Sigmoid colon (tissue), 7 donors: Measurements from ENCODE around the gene SDK2. TPM values are rescaled to one million over a fixed set of nuclear protein-coding genes. Genes with fewer than 3 reads are reported as not detected.

ENCODE experiments used
- DNase-seq: peaks from one replicate; pipeline ENCODE4 v3.0.0-alpha.2; 2019
- H3K27ac ChIP-seq, 4 donors: fragments of 200-600 bp; sonication (generic); one replicate each; pipeline ENCODE4 v1.5.1; 2016 to 2019; ENCODE audit warnings: mild to moderate bottlenecking in 1 of 4
- H3K27me3 ChIP-seq, 3 donors: fragments of 200-600 bp; sonication (generic); one replicate each; pipeline ENCODE4 v1.5.1; 2019; ENCODE audit warnings: mild to moderate bottlenecking in 1 of 3
- H3K36me3 ChIP-seq, 4 donors: fragments of 200-600 bp; sonication (generic); one replicate each; pipeline ENCODE4 v1.5.1; 2016 to 2019
- H3K4me1 ChIP-seq, 4 donors: fragments of 200-600 bp; sonication (generic); one replicate each; pipeline ENCODE4 v1.5.1; 2017 to 2019
- H3K4me3 ChIP-seq, 4 donors: fragments of 200-600 bp; sonication (generic); one replicate each; pipeline ENCODE4 v1.5.1; 2017 to 2019; ENCODE audit warnings: mild to moderate bottlenecking in 2 of 4, moderate library complexity in 1 of 4
- H3K9me3 ChIP-seq, 4 donors: fragments of 200-600 bp in 3 of 4; sonication (generic) in 3 of 4; one replicate each; pipeline versions ENCODE4 v1.5.1 to v1.6.1; 2013 to 2019
- EP300 ChIP-seq, 4 donors: sonication (generic); formaldehyde crosslinking; IDR thresholded peaks; one replicate each; pipeline ENCODE4 v1.6.1; 2017; ENCODE audit warnings: antibody characterized with exemption in 4 of 4
- POLR2A ChIP-seq, 2 donors: fragments of 450-650 bp; IDR thresholded peaks; one replicate each; pipeline ENCODE4 v1.6.1; 2016; ENCODE audit warnings: antibody characterized with exemption in 2 of 2, mild to moderate bottlenecking in 2 of 2, moderate library complexity in 2 of 2
- POLR2AphosphoS5 ChIP-seq, 4 donors: sonication (generic); formaldehyde crosslinking; IDR thresholded peaks; one replicate each; pipeline ENCODE4 v1.6.1; 2017; ENCODE audit warnings: antibody characterized with exemption in 4 of 4
- WGBS, 2 donors: extraction: QIAGEN DNeasy Blood & Tissue Kit; methylation state at CpG; one replicate each; pipeline ENCODE4 v1.1.7; 2013; 5-methylcytosine and 5-hydroxymethylcytosine counted together
- intact Hi-C: fragments of 100-400 bp; cut with DNase I; formaldehyde crosslinking; loops from one replicate; pipeline ENCODE4 v1.15.1; 2023
- polyA plus RNA-seq, 3 donors: library from polyadenylated mRNA; stranded (reverse); fragments of 200-250 nt; gene quantifications; one replicate each; pipeline ENCODE4 v1.2.3, GENCODE V29; 2013
- total RNA-seq, 4 donors: library from RNA; depleted of rRNA; stranded (reverse); fragments of >200 nt; gene quantifications; one replicate each; pipeline ENCODE4 v1.1.0, GENCODE V29; 2016
- TF ChIP-seq, protein P1 (sequence below), 4 experiments: fragments of 450-650 bp in 3 of 4; fragments of 200-600 bp in 1 of 4; IDR thresholded peaks; one replicate each; pipeline ENCODE4 v1.5.1; 2016 to 2019; ENCODE audit warnings: antibody characterized with exemption in 4 of 4, mild to moderate bottlenecking in 3 of 4, moderate library complexity in 2 of 4
- donor health status: healthy with polysubstance abuse.
- donor health status: Bipolar disorder and iron deficiency.
- donor health status: healthy.

The SDK2 gene
- total and polyA plus RNA-seq, 7 donors: under 0.01 to 1.9 (median 0.71) TPM

GRCh38 chr17:73561111-73561510 is 83.1 kb downstream of the SDK2 start:
- DNase-seq: no peak
- H3K4me3 ChIP-seq: no peak overlapping the region
- H3K27me3 ChIP-seq: peaks cover 0 to 20% (median 0%) of the 10 kb centered on the region in 3 donors
- no peaks in the 10 kb centered on the region for H3K36me3 ChIP-seq
- H3K27ac ChIP-seq: no peak overlapping the region
- no peak for TF ChIP-seq POLR2AphosphoS5 (IDR thresholded peaks at IDR 0.05)
- TF ChIP-seq EP300 (IDR thresholded peaks at IDR 0.05): no peak
- TF ChIP-seq POLR2A (IDR thresholded peaks at IDR 0.05): no peak
- TF ChIP-seq, protein P1, sequence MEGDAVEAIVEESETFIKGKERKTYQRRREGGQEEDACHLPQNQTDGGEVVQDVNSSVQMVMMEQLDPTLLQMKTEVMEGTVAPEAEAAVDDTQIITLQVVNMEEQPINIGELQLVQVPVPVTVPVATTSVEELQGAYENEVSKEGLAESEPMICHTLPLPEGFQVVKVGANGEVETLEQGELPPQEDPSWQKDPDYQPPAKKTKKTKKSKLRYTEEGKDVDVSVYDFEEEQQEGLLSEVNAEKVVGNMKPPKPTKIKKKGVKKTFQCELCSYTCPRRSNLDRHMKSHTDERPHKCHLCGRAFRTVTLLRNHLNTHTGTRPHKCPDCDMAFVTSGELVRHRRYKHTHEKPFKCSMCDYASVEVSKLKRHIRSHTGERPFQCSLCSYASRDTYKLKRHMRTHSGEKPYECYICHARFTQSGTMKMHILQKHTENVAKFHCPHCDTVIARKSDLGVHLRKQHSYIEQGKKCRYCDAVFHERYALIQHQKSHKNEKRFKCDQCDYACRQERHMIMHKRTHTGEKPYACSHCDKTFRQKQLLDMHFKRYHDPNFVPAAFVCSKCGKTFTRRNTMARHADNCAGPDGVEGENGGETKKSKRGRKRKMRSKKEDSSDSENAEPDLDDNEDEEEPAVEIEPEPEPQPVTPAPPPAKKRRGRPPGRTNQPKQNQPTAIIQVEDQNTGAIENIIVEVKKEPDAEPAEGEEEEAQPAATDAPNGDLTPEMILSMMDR (IDR thresholded peaks at IDR 0.05): no peak
- WGBS, 2 donors: 79 to 88% methylated on average over 9 of the region's 9 CpGs
- intact Hi-C loops: no loop called here
- H3K4me1 ChIP-seq: no peaks in the 10 kb centered on the region
- no peaks in the 10 kb centered on the region for H3K9me3 ChIP-seq

- intact Hi-C loops: no loop called here
- Histone ChIP-seq H3K4me3 (no peak overlapping the region), H3K4me1 (no peaks in the 10 kb centered on the region), H3K27ac (no peak overlapping the region), H3K9me3 (no peaks in the 10 kb centered on the region), H3K27me3 (peaks cover 0 to 20% (median 0%) of the 10 kb centered on the region in 3 donors), H3K36me3 (no peaks in the 10 kb centered on the region)
- 69 to 72% methylated on average over 6 of the region's 6 CpGs for WGBS, 2 donors
- DNase-seq: no peak
- TF ChIP-seq POLR2A (IDR thresholded peaks at IDR 0.05) (no peak), POLR2AphosphoS5 (IDR thresholded peaks at IDR 0.05) (no peak), EP300 (IDR thresholded peaks at IDR 0.05) (no peak)
- TF ChIP-seq, protein P1 (IDR thresholded peaks at IDR 0.05): no peak
Measured at GRCh38 chr17:73560661-73561060, 83.6 kb downstream of the SDK2 start.

- intact Hi-C loops: no loop called here
- no peaks in the 10 kb centered on the region for H3K4me1 ChIP-seq
- 91 to 93% methylated on average over 6 of the region's 6 CpGs for WGBS, 2 donors
- H3K27me3 ChIP-seq: peaks cover 0 to 20% (median 0%) of the 10 kb centered on the region in 3 donors
- TF ChIP-seq POLR2A (IDR thresholded peaks at IDR 0.05) (no peak), EP300 (IDR thresholded peaks at IDR 0.05) (no peak), POLR2AphosphoS5 (IDR thresholded peaks at IDR 0.05) (no peak)
- TF ChIP-seq, protein P1 (IDR thresholded peaks at IDR 0.05): no peak
- H3K4me3 ChIP-seq: no peak overlapping the region
- no peaks in the 10 kb centered on the region for H3K36me3 ChIP-seq
- no peak overlapping the region for H3K27ac ChIP-seq
- DNase-seq: no peak
- H3K9me3 ChIP-seq: no peaks in the 10 kb centered on the region
Measured at GRCh38 chr17:73559532-73559931, 84.7 kb downstream of the SDK2 start.

DNA sequence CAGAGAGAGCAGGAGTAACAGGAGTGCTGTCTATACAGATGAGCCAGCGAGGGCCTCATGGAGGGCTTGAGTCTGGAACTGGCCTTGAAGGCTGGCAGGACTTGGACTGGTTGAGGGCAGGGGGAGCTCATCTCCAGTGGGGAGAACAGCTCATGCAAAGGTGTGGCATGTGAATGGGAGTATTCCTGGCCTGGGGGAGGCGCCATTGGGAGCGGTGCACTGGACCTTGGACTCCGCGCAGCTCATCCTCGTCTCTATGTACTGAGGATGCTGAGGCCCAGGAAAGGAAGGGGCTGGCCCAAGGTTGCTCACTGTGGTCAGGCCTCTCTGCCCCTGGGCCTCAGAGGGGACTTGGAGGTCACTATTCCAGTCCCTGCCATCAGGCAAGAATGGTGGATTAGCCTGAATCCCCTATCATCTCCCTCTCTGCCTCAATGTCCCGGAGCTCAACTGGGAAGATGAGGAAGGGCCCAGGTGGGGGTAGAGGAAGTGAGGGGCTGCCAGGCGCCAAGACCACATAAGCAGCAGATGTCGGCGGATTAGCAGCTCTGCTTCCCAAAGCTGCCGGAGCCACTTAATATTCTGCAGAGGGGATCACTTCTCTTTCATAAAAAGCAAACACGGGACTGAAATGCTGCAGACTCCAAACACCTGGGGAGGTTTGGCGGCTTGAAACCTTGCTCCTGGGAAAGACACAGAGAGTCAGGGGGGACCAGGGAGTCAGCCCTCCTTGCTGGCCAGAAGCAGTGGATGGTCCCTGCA is 88.9 kb downstream of the SDK2 start:
- no peaks in the 10 kb centered on the region for H3K36me3 ChIP-seq
- WGBS, 2 donors: 77 to 82% methylated on average over 13 of the region's 13 CpGs
- DNase-seq: no peak
- no peaks in the 10 kb centered on the region for H3K4me1 ChIP-seq
- H3K27me3 ChIP-seq: peaks cover 0 to 24% (median 0%) of the 10 kb centered on the region in 3 donors
- H3K27ac ChIP-seq: no peak overlapping the region
- H3K4me3 ChIP-seq: no peak overlapping the region
- intact Hi-C loops: no loop called here
- TF ChIP-seq POLR2AphosphoS5 (IDR thresholded peaks at IDR 0.05) (no peak), EP300 (IDR thresholded peaks at IDR 0.05) (no peak)
- TF ChIP-seq, protein P1 (IDR thresholded peaks at IDR 0.05): no peak
- no peaks in the 10 kb centered on the region for H3K9me3 ChIP-seq

DNA sequence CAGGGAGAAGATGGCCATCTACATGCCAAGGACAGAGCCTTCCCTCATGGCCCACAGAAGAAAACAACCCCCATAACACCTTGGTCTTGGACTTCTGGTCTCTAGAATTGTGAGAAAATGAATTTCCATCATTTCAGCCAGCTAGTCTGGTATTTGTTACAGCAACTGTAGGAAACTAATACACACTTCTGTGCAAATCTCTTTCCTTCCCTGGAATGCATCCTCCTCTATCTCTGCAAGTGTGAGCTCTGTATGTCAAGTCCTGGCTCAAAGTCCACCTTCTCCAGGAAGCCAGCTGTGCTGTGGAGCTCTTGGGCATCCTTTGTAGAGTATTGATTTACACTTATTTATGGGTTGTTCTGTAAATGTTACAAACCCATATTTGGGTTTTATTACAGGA is 89.7 kb downstream of the SDK2 start:
- TF ChIP-seq EP300 (IDR thresholded peaks at IDR 0.05) (no peak), POLR2AphosphoS5 (IDR thresholded peaks at IDR 0.05) (no peak)
- TF ChIP-seq, protein P1 (IDR thresholded peaks at IDR 0.05): no peak
- DNase-seq: no peak
- no peaks in the 10 kb centered on the region for H3K36me3 ChIP-seq
- H3K27ac ChIP-seq: no peak overlapping the region
- H3K9me3 ChIP-seq: no peaks in the 10 kb centered on the region
- H3K27me3 ChIP-seq: peaks cover 0 to 22% (median 0%) of the 10 kb centered on the region in 3 donors
- no peak overlapping the region for H3K4me3 ChIP-seq
- H3K4me1 ChIP-seq: no peaks in the 10 kb centered on the region
- intact Hi-C loops: no loop called here
